ENCODE measurements around the gene KMT2C.

DNA sequence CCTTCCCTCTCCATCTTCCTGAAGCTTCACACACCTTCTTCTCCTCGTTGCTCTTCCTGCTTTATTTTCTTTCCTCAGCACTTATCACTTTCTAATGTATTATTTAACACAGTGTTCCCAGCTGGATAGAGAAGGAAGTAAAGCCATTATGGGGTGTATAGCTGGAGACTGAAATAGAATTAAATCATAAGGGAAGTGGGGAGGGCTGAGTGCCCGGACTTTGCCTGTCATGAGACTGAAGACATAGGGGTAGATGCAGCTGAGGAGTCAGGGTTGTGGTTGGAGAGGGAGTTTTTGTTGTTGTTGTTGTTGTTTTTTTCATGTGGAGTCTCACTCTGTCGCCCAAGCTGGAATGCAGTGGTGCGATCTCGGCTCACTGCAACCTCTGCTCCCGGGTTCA is 345.1 kb downstream of the KMT2C start:
- TF ChIP-seq, protein P1, sequence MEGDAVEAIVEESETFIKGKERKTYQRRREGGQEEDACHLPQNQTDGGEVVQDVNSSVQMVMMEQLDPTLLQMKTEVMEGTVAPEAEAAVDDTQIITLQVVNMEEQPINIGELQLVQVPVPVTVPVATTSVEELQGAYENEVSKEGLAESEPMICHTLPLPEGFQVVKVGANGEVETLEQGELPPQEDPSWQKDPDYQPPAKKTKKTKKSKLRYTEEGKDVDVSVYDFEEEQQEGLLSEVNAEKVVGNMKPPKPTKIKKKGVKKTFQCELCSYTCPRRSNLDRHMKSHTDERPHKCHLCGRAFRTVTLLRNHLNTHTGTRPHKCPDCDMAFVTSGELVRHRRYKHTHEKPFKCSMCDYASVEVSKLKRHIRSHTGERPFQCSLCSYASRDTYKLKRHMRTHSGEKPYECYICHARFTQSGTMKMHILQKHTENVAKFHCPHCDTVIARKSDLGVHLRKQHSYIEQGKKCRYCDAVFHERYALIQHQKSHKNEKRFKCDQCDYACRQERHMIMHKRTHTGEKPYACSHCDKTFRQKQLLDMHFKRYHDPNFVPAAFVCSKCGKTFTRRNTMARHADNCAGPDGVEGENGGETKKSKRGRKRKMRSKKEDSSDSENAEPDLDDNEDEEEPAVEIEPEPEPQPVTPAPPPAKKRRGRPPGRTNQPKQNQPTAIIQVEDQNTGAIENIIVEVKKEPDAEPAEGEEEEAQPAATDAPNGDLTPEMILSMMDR (IDR thresholded peaks at IDR 0.05; ENCODE audit: low read depth, low read length) = no peak
- TF ChIP-seq EZH2phosphoT487 (IDR thresholded peaks at IDR 0.05; ENCODE audit: low read depth) = no peak

Data from OCI-LY3 (cell line).